HG03342 (cell line): Measurements from ENCODE around the gene RPL5.
A peak's percentile ranks its signal among the peaks of the same experiment; 100 is the strongest.

Experiments
- ATAC-seq: cut with Tn5 transposase; IDR thresholded peaks from one replicate; pipeline ENCODE4 v1.9.1; 2021; ENCODE audit warnings: mild to moderate bottlenecking, moderate library complexity; ENCODE audit not compliant: unreplicated experiment

Gene RPL5

GRCh38 chr1:92853299-92853698 is 21.5 kb downstream of the RPL5 start:
- no peak for ATAC-seq

- peak; percentile 37 for ATAC-seq
Measured at GRCh38 chr1:92854101-92854785, 22.4 kb downstream of the RPL5 start.

- no peak for ATAC-seq
Measured at GRCh38 chr1:92855236-92855635, 23.4 kb downstream of the RPL5 start.

GRCh38 chr1:92857817-92858216 is 26.0 kb downstream of the RPL5 start:
- no peak for ATAC-seq

GRCh38 chr1:92858564-92859399 is 26.9 kb downstream of the RPL5 start:
- ATAC-seq, result peak; percentile 61

GRCh38 chr1:92859400-92860039 is 27.7 kb downstream of the RPL5 start:
- ATAC-seq, result no peak

GRCh38 chr1:92862605-92863004 is 30.8 kb downstream of the RPL5 start:
- no peak for ATAC-seq

GRCh38 chr1:92864131-92864530 is 32.3 kb downstream of the RPL5 start:
- ATAC-seq, result no peak

GRCh38 chr1:92870591-92870990 is 38.8 kb downstream of the RPL5 start:
- no peak for ATAC-seq

GRCh38 chr1:92872719-92873118 is 40.9 kb downstream of the RPL5 start:
- ATAC-seq, result no peak

- ATAC-seq, result no peak
Measured at GRCh38 chr1:92874987-92875386, 43.1 kb downstream of the RPL5 start.

GRCh38 chr1:92876351-92876750 is 44.5 kb downstream of the RPL5 start:
- no peak for ATAC-seq

- no peak for ATAC-seq
Measured at GRCh38 chr1:92877081-92877711, 45.4 kb downstream of the RPL5 start.

- ATAC-seq, result no peak
Measured at GRCh38 chr1:92877792-92878191, 46.0 kb downstream of the RPL5 start.

- no peak for ATAC-seq
Measured at GRCh38 chr1:92879316-92879968, 47.6 kb downstream of the RPL5 start.

GRCh38 chr1:92881391-92881790 is 49.6 kb downstream of the RPL5 start:
- ATAC-seq, result no peak

GRCh38 chr1:92882819-92883218 is 51.0 kb downstream of the RPL5 start:
- no peak for ATAC-seq

GRCh38 chr1:92883297-92883696 is 51.5 kb downstream of the RPL5 start:
- no peak for ATAC-seq

GRCh38 chr1:92884195-92884594 is 52.4 kb downstream of the RPL5 start:
- ATAC-seq, result no peak

- ATAC-seq, result no peak
Measured at GRCh38 chr1:92886886-92887419, 55.1 kb downstream of the RPL5 start.

- ATAC-seq, result no peak
Measured at GRCh38 chr1:92887465-92887864, 55.6 kb downstream of the RPL5 start.
